SK-N-SH treated with all-trans-retinoic acid at 6 μM for 48 hours (cell line): Measurements from ENCODE around the gene ANKRD13D.

Experiments used
- ATAC-seq: fragments of 200-7000 bp; cut with Tn5 transposase; 3 replicates; pipeline ENCODE4 v1.9.1; 2020; ENCODE audit warnings: mild to moderate bottlenecking, moderate library complexity
- BACH2 ChIP-seq: fragments of 250-450 bp; sonication (Bioruptor Pico); IDR thresholded peaks from 2 replicates; pipeline ENCODE4 v1.9.0; 2021; ENCODE audit warnings: mild to moderate bottlenecking, borderline replicate concordance
- CSDC2 ChIP-seq: fragments of 250-450 bp; sonication (Bioruptor Pico); IDR thresholded peaks from 2 replicates; pipeline ENCODE4 v1.5.0; 2020; ENCODE audit warnings: mild to moderate bottlenecking, moderate library complexity
- ESRRG ChIP-seq: fragments of 250-450 bp; sonication (Bioruptor Pico); IDR thresholded peaks from 2 replicates; pipeline ENCODE4 v1.6.1; 2021; ENCODE audit warnings: mild to moderate bottlenecking
- GLIS3 ChIP-seq: fragments of 250-450 bp; sonication (Bioruptor Pico); IDR thresholded peaks from 2 replicates; pipeline ENCODE4 v1.5.0; 2020; ENCODE audit warnings: mild to moderate bottlenecking, moderate library complexity
- ISL1 ChIP-seq: fragments of 250-450 bp; sonication (Bioruptor Pico); IDR thresholded peaks from 2 replicates; pipeline ENCODE4 v2.1.2; 2022; ENCODE audit warnings: mild to moderate bottlenecking, moderate library complexity
- PPARA ChIP-seq: fragments of 250-450 bp; sonication (Bioruptor Pico); IDR thresholded peaks from 2 replicates; pipeline ENCODE4 v1.5.0; 2020; ENCODE audit warnings: mild to moderate bottlenecking, borderline replicate concordance
- RARB ChIP-seq: fragments of 250-450 bp; sonication (Bioruptor Pico); IDR thresholded peaks from 2 replicates; pipeline ENCODE4 v1.8.0; 2021; ENCODE audit warnings: mild to moderate bottlenecking, moderate library complexity
- SNAI2 ChIP-seq: fragments of 250-450 bp; sonication (Bioruptor Pico); IDR thresholded peaks from 2 replicates; pipeline ENCODE4 v1.5.0; 2020; ENCODE audit warnings: mild to moderate bottlenecking, moderate library complexity
- TCF4 ChIP-seq: fragments of 250-450 bp; sonication (Bioruptor Pico); IDR thresholded peaks from 2 replicates; pipeline ENCODE4 v1.8.0; 2021; ENCODE audit warnings: mild to moderate bottlenecking, moderate library complexity, borderline replicate concordance
- ZFP30 ChIP-seq: fragments of 450-650 bp; formaldehyde crosslinking; IDR thresholded peaks from 2 replicates; pipeline ENCODE4 v1.5.0; 2022; ENCODE audit warnings: mild to moderate bottlenecking, moderate library complexity
- ZNF565 ChIP-seq: fragments of 450-650 bp; formaldehyde crosslinking; conservative IDR thresholded peaks from 2 replicates; pipeline ENCODE4 v1.5.0; 2020; ENCODE audit warnings: low read depth, mild to moderate bottlenecking, moderate library complexity
- ZNF70 ChIP-seq: fragments of 450-650 bp; formaldehyde crosslinking; IDR thresholded peaks from 2 replicates; pipeline ENCODE4 v1.5.0; 2020; ENCODE audit warnings: mild to moderate bottlenecking, moderate library complexity
- TF ChIP-seq, protein P1 (sequence below): fragments of 250-450 bp; sonication (Bioruptor Pico); IDR thresholded peaks from 2 replicates; pipeline ENCODE4 v1.5.1; 2021; ENCODE audit warnings: mild to moderate bottlenecking, moderate library complexity
- TF ChIP-seq, protein P2 (sequence below): fragments of 250-450 bp; sonication (Bioruptor Pico); IDR thresholded peaks from 2 replicates; pipeline ENCODE4 v1.8.0; 2020; ENCODE audit warnings: mild to moderate bottlenecking, moderate library complexity, borderline replicate concordance
- TF ChIP-seq, protein P3 (sequence below): fragments of 250-450 bp; sonication (Bioruptor Pico); IDR thresholded peaks from 2 replicates; pipeline ENCODE4 v1.5.1; 2020; ENCODE audit warnings: low read depth, mild to moderate bottlenecking, moderate library complexity
- TF ChIP-seq, protein P4 (sequence below): fragments of 250-450 bp; sonication (Bioruptor Pico); IDR thresholded peaks from 2 replicates; pipeline ENCODE4 v1.5.0; 2020; ENCODE audit warnings: mild to moderate bottlenecking, moderate library complexity
- TF ChIP-seq, protein P5 (sequence below): fragments of 250-450 bp; sonication (Bioruptor Pico); IDR thresholded peaks from 2 replicates; pipeline ENCODE4 v1.8.0; 2021; ENCODE audit warnings: low read depth, mild to moderate bottlenecking, moderate library complexity, borderline replicate concordance

The ANKRD13D gene

DNA sequence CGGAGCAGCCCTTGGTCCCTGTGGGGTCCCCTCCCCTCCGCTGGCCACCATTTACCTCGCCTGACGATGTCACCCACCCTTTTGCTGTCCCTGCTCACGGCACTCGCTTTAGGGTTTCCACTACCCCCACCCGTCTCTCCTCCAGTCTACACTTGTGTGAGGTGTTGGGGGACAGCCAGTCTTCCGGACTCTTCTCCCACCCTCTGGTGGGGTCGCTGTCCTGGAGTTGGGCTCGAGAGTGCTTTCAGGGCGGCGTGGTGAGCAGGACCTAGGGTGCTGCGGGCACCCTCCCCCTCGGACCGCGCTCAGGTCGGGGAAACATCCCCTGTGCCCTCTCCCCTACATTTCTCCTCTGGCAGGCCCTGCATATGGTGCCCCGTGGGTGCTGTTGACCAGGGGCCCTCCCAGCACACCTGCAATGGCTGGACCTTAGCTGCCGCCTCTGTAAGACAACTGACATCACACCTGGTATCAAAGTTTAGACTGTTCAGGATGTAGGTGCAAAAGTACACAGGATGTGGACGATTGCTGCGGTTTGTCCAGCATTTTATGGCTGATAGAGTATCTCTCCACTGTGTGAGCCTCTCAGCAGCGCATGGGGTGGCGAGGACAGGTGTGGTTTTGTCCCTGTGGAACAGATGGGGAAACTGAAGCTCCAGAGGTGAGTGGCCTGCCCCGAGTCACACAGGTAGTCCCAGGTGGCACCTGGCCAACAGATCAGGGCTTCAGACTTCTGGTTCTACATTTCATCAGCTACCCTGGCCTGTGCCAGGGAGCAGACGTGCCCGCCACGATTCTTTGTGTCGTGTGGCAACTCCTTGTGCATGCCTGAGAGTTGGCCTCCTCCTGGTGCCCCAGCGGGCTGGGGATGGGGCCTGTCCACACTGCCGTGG is 21.7 kb upstream of the ANKRD13D start:
- TF ChIP-seq PPARA (CRISPR knock-in tag) (no peak), ESRRG (no peak), SNAI2 (CRISPR knock-in tag) (no peak), TCF4 (CRISPR knock-in tag) (no peak), GLIS3 (CRISPR knock-in tag) (no peak)
- TF ChIP-seq, protein P1, sequence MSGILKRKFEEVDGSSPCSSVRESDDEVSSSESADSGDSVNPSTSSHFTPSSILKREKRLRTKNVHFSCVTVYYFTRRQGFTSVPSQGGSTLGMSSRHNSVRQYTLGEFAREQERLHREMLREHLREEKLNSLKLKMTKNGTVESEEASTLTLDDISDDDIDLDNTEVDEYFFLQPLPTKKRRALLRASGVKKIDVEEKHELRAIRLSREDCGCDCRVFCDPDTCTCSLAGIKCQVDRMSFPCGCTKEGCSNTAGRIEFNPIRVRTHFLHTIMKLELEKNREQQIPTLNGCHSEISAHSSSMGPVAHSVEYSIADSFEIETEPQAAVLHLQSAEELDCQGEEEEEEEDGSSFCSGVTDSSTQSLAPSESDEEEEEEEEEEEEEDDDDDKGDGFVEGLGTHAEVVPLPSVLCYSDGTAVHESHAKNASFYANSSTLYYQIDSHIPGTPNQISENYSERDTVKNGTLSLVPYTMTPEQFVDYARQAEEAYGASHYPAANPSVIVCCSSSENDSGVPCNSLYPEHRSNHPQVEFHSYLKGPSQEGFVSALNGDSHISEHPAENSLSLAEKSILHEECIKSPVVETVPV (CRISPR knock-in tag), result no peak
- ATAC-seq, result no peak

DNA sequence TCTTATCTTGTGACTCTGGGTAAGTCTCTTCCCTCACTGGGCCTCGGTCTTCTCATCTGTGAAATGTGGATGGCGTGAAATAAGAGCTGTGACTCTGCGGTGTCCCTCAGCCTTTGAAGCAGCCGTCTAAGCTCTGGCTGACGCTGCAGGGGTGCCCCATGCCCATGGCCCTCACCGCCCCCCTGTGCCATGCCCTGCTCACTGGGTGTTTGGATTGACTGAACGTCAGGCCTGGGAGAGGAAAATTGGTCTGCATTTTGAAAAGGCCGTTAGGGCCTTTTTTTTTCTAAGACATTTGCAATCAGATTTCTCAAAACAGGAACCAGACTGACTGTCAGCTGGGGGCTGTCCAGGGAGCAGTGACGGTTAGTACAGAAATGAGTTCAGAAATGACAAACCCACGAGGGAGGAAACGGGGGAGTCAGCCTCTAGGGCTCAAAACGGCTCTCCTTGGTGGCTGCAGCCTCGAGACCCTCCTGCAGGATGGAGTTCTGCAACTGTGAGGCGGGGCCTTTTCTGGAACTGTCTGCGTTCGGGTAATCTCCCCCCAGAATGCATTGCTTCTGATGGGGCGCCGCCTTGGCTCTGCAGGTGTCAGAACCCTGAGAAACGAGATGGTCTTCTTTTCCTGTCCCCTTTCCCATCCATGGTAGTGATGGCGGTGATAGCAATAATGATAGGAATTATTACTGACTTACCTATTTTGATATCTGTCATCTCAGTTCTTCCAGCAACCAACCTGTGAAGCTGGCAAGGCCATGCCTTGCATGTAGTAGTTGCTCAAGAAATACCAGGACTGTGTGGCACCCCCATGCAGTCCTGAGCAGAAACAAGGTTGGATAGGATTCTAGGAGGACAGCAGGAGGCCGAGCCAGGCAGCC is 20.8 kb upstream of the ANKRD13D start:
- TF ChIP-seq BACH2 (no peak), TCF4 (CRISPR knock-in tag) (no peak), RARB (no peak), ZNF70 (CRISPR knock-in tag) (no peak), ISL1 (CRISPR knock-in tag) (no peak), ESRRG (no peak), CSDC2 (CRISPR knock-in tag) (no peak), ZNF565 (CRISPR knock-in tag) (no peak), ZFP30 (CRISPR knock-in tag) (no peak)
- TF ChIP-seq, protein P2, sequence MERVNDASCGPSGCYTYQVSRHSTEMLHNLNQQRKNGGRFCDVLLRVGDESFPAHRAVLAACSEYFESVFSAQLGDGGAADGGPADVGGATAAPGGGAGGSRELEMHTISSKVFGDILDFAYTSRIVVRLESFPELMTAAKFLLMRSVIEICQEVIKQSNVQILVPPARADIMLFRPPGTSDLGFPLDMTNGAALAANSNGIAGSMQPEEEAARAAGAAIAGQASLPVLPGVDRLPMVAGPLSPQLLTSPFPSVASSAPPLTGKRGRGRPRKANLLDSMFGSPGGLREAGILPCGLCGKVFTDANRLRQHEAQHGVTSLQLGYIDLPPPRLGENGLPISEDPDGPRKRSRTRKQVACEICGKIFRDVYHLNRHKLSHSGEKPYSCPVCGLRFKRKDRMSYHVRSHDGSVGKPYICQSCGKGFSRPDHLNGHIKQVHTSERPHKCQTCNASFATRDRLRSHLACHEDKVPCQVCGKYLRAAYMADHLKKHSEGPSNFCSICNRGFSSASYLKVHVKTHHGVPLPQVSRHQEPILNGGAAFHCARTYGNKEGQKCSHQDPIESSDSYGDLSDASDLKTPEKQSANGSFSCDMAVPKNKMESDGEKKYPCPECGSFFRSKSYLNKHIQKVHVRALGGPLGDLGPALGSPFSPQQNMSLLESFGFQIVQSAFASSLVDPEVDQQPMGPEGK (CRISPR knock-in tag), result no peak
- TF ChIP-seq, protein P1 (CRISPR knock-in tag), result no peak
- TF ChIP-seq, protein P3, sequence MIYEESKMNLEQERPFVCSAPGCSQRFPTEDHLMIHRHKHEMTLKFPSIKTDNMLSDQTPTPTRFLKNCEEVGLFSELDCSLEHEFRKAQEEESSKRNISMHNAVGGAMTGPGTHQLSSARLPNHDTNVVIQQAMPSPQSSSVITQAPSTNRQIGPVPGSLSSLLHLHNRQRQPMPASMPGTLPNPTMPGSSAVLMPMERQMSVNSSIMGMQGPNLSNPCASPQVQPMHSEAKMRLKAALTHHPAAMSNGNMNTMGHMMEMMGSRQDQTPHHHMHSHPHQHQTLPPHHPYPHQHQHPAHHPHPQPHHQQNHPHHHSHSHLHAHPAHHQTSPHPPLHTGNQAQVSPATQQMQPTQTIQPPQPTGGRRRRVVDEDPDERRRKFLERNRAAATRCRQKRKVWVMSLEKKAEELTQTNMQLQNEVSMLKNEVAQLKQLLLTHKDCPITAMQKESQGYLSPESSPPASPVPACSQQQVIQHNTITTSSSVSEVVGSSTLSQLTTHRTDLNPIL (CRISPR knock-in tag), result no peak
- TF ChIP-seq, protein P4, sequence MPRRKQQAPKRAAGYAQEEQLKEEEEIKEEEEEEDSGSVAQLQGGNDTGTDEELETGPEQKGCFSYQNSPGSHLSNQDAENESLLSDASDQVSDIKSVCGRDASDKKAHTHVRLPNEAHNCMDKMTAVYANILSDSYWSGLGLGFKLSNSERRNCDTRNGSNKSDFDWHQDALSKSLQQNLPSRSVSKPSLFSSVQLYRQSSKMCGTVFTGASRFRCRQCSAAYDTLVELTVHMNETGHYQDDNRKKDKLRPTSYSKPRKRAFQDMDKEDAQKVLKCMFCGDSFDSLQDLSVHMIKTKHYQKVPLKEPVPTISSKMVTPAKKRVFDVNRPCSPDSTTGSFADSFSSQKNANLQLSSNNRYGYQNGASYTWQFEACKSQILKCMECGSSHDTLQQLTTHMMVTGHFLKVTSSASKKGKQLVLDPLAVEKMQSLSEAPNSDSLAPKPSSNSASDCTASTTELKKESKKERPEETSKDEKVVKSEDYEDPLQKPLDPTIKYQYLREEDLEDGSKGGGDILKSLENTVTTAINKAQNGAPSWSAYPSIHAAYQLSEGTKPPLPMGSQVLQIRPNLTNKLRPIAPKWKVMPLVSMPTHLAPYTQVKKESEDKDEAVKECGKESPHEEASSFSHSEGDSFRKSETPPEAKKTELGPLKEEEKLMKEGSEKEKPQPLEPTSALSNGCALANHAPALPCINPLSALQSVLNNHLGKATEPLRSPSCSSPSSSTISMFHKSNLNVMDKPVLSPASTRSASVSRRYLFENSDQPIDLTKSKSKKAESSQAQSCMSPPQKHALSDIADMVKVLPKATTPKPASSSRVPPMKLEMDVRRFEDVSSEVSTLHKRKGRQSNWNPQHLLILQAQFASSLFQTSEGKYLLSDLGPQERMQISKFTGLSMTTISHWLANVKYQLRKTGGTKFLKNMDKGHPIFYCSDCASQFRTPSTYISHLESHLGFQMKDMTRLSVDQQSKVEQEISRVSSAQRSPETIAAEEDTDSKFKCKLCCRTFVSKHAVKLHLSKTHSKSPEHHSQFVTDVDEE (CRISPR knock-in tag), result no peak
- TF ChIP-seq, protein P5, sequence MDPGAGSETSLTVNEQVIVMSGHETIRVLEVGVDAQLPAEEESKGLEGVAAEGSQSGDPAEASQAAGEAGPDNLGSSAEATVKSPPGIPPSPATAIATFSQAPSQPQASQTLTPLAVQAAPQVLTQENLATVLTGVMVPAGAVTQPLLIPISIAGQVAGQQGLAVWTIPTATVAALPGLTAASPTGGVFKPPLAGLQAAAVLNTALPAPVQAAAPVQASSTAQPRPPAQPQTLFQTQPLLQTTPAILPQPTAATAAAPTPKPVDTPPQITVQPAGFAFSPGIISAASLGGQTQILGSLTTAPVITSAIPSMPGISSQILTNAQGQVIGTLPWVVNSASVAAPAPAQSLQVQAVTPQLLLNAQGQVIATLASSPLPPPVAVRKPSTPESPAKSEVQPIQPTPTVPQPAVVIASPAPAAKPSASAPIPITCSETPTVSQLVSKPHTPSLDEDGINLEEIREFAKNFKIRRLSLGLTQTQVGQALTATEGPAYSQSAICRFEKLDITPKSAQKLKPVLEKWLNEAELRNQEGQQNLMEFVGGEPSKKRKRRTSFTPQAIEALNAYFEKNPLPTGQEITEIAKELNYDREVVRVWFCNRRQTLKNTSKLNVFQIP (CRISPR knock-in tag), result no peak
- no peak for ATAC-seq
